Cerebellar cortex (tissue), 1 donor: ENCODE results near the gene KLHL1.
"Not testable (repeated sequence)": the region's sequence is repeated elsewhere in the genome, so short reads cannot be mapped to it uniquely, and the experiment has no call there.

ENCODE experiments used
- DNase-seq: peaks from one replicate; pipeline ENCODE4 v3.0.0-alpha.2; 2015; ENCODE audit warnings: low spot score

Gene KLHL1, protein sequence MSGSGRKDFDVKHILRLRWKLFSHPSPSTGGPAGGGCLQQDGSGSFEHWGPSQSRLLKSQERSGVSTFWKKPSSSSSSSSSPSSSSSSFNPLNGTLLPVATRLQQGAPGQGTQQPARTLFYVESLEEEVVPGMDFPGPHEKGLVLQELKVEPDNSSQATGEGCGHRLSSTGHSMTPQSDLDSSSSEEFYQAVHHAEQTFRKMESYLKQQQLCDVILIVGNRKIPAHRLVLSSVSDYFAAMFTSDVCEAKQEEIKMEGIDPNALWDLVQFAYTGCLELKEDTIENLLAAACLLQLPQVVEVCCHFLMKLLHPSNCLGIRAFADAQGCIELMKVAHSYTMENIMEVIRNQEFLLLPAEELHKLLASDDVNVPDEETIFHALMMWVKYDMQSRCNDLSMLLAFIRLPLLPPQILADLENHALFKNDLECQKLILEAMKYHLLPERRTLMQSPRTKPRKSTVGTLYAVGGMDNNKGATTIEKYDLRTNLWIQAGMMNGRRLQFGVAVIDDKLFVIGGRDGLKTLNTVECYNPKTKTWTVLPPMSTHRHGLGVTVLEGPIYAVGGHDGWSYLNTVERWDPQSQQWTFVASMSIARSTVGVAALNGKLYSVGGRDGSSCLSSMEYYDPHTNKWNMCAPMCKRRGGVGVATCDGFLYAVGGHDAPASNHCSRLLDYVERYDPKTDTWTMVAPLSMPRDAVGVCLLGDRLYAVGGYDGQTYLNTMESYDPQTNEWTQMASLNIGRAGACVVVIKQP

DNA sequence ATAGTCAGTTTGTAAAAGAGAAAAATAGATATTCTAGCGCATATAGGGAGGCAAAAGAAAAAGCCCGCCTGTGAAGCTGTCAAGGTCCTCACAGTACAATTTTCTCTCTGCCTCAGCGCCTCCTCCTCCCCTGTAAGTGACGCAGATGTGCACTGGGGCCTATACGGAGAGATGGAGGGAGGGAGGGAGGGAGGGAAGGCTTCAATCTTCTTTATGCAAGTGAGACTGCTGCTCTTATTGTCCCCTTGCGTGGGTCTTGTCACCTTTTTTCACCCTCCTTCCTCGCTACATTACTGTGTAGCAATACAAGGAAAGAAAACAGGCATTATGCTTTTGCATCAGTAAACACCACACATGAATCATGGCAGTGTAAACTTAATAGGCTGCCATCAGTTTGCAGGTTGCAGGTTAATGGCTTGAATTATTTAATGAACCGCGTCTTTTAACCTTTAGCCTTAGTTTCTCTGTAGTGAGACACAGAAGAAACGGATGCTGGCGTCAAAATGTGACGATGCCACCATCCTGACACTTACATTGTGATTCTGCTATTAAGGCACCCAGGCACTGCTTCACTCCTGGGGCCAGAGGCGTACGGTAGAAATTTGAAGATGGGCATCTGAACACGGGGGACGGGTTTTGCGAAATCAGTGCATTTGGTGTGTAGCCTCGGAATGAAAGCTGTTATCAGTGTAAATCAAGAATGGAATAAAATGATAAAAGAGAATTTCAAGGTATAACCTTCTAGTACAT lies at the start of gene KLHL1:
Gene KLHL1, minus strand, starts transcription at position 97 of the 750 bp plus-strand sequence. CDS start 753 bp downstream, outside the sequence.
- DNase-seq = no peak

DNA sequence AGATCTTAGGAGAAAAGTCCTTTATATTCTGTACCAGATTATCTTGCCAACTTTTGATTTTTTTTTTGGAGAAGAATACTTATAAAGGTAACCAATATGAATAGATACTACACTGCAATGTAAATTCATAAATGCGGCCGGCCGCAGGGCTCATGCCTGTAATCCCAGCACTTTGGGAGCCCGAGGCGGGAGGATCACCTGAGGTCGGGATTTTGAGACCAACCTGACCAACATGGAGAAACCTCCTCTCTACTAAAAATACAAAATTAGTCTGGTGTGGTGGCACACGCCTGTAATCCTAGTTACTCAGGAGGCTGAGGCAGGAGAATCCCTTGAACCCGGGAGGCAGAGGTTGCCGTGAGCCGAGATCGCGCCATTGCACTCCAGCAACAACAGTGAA lies 34.4 kb upstream of the KLHL1 start:
- not testable (repeated sequence) for DNase-seq

DNA sequence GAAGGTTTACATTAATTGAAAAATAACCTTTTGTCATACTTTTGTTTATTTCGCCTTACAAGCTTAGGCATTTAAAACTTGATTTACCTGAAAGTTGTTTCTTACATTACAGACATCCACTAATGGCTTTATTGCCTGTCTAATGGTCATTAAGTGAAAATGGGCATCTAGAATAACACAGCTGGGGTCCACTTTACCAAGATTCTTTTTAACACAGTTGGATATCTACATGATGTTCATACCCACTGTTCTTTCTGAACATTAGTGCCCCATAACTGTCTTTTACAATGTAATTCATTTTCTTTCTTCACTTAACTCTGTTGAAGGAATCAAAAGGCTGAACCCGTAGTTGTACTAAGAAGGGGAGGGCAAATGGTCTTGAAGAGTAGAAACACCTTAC lies 19.8 kb upstream of the KLHL1 start:
- no peak for DNase-seq

DNA sequence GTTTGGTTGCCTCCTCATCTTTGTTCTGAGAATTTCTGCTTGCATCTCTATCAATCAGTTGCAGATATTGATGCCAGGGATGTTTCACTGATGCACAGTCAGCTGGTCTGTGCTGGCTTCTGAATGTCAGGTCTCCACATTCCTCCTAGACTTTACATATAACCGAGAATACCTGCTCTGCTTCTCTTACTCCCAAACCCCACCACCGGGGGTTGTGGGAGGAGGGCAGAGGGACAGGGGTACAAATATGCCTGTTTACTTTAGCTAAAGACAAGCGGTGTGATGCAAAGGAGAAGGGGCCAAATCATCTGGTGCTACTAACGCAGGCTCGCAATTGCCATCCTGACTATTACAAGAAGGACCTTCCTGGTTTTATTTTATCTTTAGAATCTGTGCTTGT lies 17.4 kb upstream of the KLHL1 start:
- DNase-seq = no peak

DNA sequence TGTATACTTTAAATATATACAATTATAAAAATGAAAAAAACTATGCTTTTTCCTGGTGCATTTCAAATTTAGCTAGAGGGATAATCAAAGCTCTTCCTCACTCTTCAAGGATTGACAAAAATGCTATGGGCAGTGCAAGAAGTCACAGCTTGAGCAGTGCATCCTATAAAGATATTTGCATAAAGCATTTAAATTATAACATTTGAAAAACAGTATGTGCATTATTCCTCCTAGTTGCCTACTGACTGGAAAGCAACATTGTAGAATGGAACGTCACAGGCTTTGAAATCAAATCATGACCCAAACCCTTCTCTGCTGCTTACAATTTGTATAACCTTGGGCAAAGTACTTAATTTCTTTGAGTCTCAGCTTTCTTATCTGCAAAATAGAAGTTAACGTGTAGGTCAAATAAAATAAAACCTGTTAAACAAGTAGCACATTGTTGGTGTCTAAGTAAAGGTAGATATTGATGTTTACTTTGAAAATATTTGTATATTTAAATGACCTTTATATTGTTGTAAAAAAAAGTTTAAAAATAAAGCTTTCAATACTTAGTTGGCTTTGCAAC lies 9.2 kb upstream of the KLHL1 start:
- DNase-seq = no peak

DNA sequence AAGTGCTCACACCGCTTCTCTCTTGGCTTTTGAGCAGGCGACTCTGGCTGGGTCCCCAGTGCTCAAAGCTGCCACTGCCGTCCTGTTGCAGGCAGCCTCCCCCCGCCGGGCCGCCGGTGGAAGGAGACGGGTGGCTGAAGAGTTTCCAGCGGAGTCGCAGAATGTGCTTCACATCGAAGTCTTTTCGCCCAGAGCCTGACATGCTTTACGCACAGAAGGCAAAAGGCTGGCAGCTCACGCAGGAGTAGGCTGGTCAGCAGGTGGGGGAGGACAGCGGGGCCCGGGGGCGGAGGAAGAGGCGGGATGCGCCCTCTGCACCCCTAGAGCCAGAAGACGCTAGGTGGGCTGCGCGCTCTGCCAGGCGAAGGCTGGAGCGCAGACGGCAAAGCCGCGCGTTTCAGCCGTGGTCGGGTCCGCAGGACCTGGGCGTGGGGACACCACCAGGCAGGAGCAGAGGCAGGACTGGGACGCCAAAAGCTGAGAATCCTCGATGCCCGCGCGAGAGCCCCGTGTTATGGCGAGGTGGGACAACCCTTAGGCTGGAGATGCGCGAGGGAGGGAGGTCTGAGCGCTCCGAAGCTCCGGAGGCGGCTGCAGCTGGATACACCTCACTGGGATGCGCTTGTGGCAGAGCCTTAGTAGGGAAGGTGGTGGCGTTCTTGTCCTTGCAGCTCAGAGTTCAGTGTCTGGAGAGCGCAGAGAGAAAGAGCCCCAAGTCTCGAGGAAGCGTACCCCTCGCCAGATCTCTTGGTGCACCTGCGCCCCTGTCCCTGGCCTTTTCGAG lies 562 bp downstream of the KLHL1 start, which contains the start of gene ATXN8OS:
Gene ATXN8OS, plus strand, starts transcription at position 329 of the 784 bp plus-strand sequence.
- DNase-seq = no peak

DNA sequence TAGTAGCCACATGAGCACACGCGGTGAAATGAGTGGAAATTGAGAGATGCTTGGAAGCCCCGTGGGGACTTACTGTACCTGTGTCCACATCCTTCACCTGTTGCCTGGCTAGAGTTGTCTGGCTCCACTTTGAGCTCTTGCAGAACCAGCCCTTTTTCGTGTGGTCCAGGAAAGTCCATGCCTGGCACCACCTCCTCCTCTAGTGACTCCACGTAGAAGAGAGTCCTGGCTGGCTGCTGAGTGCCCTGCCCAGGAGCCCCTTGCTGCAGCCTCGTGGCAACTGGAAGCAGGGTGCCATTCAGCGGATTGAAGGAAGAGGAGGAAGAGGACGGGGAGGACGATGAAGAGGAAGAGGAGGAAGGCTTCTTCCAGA lies 1.1 kb downstream of the KLHL1 start:
- DNase-seq = no peak

DNA sequence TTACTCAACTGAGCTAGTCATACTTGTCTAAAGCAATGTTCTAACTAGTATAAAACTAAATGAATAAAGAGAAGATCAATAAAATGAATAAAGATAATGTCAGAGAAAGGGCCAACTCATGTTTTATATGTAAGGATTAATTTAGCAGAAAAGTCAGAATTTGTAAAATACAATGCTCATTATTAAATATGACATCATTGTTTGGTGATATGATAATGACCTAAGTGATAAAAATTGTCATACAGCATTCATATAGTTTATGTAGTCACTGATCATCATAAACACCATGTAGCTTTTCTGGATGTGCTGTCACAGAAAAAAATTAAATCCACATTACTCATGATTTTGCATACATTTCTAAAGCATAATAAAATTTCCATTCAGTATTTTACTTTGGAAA lies 3.8 kb downstream of the KLHL1 start:
- no peak for DNase-seq

DNA sequence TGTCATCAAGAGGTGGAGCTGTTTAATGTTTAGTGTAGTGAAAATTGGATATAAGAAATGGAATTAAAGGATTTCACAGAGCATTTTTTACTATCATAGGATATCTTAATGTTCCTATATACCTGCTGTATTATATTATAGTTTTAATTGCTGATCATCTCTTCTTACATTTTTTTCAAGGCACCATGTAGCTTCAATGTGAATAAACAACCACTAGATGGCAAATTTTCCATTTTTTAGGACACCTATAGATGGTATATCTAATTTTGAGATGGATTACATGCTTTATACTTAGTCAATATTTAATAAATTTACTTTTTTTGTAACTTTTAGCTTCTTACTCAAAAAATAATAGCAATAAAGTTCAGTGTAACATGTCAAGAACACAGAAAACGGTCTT lies 9.6 kb downstream of the KLHL1 start:
- DNase-seq = no peak

DNA sequence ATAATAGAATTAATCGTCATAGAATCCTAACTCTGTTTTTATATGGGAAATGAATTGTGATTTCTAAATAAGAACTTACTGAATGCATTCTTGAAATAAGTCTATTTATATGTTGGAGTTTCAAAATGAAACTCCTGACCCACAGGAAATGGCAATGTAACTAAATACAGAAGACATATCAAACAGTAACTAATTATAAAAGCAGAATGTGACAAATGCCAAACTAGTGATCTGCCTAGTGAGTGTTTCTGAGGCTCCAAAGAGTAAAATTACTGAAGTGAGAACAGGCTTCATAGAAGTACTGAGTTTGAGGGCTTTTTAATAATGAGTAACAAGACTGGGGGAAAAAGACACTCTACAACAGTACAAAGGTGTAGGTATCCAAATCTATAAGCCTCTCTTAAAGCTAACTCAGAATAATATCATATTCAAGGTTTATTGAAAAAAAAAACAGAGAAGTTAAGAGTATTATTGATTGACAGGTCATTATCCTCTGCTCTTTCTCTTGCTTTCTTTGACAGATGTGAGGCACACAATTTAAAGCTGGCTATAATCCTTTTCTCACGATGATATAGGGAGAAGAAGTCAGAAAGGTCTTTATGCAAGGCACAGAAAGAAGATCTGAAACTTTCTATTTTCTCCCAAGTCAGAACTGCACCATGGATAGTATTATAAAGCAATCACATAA lies 18.1 kb downstream of the KLHL1 start:
- DNase-seq = no peak

DNA sequence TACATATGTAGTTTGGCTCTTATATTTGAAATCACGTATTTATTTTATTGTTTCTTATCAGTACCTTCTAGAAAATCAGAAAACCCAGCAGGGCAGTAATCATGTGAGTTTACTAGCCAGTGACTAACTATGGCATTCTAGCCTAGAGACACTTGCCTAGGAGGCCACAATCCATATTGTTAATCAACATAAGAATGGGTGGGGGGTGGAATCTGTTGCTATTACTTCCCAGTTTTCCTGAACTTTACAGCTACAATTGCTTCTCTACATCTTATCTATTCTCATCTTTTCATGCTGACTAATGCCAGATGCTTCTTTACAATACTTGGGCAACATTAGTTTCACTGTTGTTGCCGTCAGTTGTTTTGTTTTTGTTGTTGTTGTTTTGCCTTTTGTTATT lies 19.3 kb downstream of the KLHL1 start:
- no peak for DNase-seq

DNA sequence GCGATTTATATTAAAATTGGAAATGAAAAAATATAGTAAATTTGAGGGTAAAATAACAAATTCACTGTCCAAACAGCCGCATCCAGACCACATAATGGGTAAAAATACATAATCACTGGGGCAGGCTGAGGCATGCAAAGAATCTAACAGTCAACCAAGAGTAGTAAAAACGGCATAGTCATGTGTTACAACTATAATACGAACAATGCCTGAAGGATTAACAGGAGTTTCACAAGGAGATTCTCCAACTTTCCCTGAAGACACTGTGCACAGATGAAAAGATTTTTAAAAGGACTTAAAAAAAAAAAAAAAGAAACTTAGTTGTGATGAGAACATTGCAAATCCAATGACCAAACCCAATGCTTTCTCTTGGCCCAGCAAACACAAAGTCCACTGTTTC lies 21.0 kb downstream of the KLHL1 start:
- no peak for DNase-seq

DNA sequence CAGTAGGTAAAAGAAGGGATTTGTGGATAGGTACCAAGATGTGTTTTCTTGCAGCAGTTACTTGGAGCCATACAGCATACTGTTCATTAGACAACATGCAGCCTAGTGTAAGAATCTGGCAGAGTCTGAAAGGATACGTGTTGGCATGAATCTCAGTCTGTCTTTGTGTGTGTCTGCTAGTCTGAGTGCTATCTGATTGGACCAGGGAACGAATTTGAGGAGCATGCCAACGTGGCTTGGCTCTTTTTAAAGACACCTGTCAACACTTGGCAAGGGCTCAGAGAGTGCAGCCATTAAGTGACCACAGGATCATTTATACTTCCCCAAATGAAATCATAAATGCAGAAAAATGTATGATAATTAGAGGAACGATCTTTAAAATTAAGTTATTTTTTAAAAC lies 28.2 kb downstream of the KLHL1 start:
- peak; percentile 1 for DNase-seq

DNA sequence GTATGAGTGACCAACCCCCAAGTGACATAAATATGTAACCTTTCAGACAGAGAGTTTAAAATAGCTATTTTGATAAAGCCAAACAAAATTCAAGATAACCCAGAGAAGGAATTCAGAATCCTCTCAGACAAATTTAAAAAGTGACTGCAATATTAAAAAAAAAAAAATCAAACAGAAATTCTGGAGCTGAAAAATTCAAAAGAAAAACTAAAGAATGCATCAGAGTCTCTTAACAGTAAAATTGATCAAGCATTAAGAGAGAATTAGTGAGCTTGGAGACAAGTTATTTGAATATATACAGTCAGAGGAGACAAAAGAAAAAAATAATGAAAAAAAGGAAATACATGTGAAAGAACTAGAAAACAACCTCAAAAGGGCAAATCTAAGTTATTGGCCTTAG lies 53.7 kb downstream of the KLHL1 start:
- no peak for DNase-seq

DNA sequence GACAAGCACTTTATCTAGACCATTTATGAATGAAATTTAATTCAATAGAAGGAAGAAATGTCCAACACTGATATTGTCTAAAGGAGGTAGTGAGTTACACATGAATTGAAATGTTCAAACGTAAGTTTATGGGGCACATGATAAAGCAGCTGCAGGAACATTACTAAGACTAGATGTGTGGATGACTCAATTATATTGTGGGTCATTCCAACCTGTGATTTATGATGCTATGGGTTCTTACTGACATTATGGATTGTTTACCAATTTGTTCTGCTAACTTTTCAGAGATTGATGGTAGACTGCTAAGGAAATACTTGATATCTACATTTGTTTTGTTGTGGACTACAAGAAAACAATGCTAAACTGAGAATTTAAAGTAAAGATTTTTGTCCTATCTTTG lies 56.7 kb downstream of the KLHL1 start:
- DNase-seq = no peak

DNA sequence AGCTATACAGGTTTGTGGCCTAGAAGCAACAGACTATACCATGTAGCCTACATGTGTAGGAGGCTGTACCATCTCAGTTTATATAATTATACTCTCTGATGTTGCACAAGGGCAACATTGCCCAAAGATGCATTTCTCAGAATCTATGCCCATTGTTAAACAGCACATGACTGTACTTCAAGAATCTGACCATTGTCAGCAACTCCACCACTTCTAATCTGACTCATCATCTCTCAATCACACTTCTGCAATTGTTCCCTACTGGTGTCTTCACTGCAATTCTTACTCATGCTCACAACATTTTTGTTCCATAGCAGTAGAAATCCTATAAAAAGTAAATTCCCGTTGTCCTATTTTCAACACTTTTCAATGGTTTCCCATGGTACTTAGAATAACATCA lies 64.6 kb downstream of the KLHL1 start:
- DNase-seq = no peak

DNA sequence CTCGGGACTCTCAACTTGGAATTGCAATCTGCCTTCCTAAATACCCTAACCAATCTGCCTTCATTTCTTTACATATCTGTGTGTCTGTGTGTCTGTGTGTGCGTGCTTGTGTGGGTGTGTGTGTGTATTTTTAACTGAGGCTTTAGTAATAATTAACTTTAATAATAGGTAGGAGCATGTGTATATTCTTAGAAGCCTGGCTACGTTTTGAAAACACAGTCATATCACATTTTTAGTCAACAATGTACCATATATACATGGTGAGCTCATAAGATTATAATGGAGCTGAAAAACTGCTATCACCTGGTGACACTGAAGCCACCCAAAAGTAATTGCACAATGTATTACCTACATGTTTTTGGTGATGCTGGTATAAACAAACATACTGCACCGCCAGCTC lies 66.1 kb downstream of the KLHL1 start:
- no peak for DNase-seq

DNA sequence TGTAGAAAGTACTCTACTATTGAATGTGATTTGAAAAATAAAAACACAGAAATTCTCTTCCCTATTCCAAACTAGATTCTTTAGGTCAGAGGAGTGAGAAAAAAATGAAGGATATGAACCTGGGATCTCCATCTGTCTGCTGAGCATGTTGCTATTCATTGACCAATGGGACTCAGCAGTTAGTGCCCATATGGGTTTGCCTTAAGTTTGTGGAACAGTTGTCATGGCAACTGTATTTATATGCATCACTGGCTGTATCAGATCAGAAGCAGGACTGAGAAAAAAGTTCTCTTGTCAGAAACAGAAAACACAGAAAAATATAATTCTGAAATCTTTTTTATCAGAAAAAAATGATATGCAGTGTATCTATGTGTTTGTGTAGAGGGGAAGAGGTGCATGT lies 74.0 kb downstream of the KLHL1 start:
- no peak for DNase-seq

DNA sequence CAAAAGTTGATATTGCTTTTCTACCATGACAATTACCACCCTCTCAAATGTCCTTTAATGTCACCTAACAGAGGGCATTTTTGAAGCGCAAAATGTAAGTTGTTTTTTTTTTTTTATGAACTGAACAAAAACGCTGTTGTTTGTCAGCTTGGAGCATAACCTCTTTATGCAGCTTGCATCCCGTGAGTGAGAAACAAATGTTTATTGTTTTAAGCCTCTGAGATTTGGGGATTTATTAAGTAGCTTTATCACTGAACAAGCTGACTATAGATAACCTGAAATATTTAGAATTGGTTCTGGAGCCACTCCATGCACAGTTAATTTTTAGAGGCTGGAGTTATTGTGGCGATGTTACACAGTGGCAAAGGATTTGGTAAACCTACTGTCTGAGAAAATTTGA lies 80.7 kb downstream of the KLHL1 start:
- no peak for DNase-seq

DNA sequence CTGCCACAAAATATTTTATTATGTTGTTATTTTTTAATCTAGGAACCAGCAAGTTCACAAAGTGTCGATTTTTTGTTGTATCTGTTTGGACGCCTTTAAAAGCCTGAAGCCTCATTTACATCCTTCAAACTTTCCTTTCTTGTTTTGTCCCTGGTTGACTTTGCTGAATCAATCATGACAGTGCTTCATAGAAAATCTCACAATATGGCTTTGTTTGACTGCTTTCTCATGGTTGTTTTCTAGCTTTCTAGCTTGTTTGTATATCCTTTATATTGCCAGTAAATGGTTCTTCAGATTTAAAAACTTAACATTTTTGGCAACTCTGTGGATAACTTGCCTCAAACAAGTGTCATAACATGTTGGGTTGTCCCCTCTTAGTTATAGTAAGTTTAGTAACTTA lies 84.7 kb downstream of the KLHL1 start:
- DNase-seq = no peak

DNA sequence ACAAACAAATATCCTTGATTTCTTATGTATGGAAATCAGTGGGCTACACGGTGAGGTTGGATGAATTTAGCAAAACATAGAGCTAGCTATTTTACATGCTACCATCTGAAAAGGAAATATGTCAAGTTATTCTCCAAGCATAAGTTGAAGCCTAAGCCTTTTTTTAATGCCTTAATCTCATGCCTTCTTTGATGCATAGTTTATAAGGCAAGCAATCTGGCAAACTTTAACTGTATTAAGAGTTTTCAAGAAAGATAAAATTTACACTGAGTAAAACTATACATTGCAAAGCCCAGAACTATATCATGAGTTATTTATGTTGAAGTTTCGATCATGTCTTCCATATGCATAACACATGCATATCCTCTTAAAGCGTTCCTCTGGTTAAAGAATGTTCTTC lies 85.6 kb downstream of the KLHL1 start:
- DNase-seq = no peak
